Gastroesophageal sphincter (tissue), 3 donors: ENCODE measurements around the gene AGR2.

Source experiments
- EP300 ChIP-seq: sonication (generic); formaldehyde crosslinking; IDR thresholded peaks from one replicate; pipeline ENCODE4 v1.6.1; 2017; ENCODE audit warnings: antibody characterized with exemption, mild to moderate bottlenecking
- POLR2A ChIP-seq, 2 donors: fragments of 450-650 bp; IDR thresholded peaks; one replicate each; pipeline ENCODE4 v1.6.1; 2017; ENCODE audit warnings: antibody characterized with exemption in 2 of 2, mild to moderate bottlenecking in 2 of 2, moderate library complexity in 1 of 2
- POLR2AphosphoS5 ChIP-seq: sonication (generic); formaldehyde crosslinking; IDR thresholded peaks from one replicate; pipeline ENCODE4 v1.6.1; 2017; ENCODE audit warnings: antibody characterized with exemption
- TF ChIP-seq, protein P1 (sequence below), 4 experiments: fragments of 200-600 bp in 2 of 4; fragments of 450-650 bp in 2 of 4; sonication (generic) in 1 of 4; IDR thresholded peaks; one replicate each; pipeline ENCODE4 v1.5.1; 2017 to 2019; ENCODE audit warnings: antibody characterized with exemption in 4 of 4, mild to moderate bottlenecking in 2 of 4, moderate library complexity in 2 of 4

GRCh38 chr7:16838891-16839290 lies 34.1 kb upstream of the AGR2 start:
- TF ChIP-seq, protein P1, sequence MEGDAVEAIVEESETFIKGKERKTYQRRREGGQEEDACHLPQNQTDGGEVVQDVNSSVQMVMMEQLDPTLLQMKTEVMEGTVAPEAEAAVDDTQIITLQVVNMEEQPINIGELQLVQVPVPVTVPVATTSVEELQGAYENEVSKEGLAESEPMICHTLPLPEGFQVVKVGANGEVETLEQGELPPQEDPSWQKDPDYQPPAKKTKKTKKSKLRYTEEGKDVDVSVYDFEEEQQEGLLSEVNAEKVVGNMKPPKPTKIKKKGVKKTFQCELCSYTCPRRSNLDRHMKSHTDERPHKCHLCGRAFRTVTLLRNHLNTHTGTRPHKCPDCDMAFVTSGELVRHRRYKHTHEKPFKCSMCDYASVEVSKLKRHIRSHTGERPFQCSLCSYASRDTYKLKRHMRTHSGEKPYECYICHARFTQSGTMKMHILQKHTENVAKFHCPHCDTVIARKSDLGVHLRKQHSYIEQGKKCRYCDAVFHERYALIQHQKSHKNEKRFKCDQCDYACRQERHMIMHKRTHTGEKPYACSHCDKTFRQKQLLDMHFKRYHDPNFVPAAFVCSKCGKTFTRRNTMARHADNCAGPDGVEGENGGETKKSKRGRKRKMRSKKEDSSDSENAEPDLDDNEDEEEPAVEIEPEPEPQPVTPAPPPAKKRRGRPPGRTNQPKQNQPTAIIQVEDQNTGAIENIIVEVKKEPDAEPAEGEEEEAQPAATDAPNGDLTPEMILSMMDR (IDR thresholded peaks at IDR 0.05), result no peak
- no peak for TF ChIP-seq POLR2A (IDR thresholded peaks at IDR 0.05)
- TF ChIP-seq POLR2AphosphoS5, result no peak
- no peak for TF ChIP-seq EP300
